Sigmoid colon (tissue), 7 donors: ENCODE results near the gene DDX39B. TPM values are rescaled to one million over a fixed set of nuclear protein-coding genes. Genes with fewer than 3 reads are reported as not detected.

Source experiments
- DNase-seq: peaks from one replicate; pipeline ENCODE4 v3.0.0-alpha.2; 2019
- H3K27ac ChIP-seq, 4 donors: fragments of 200-600 bp; sonication (generic); one replicate each; pipeline ENCODE4 v1.5.1; 2016 to 2019; ENCODE audit warnings: mild to moderate bottlenecking in 1 of 4
- H3K27me3 ChIP-seq, 3 donors: fragments of 200-600 bp; sonication (generic); one replicate each; pipeline ENCODE4 v1.5.1; 2019; ENCODE audit warnings: mild to moderate bottlenecking in 1 of 3
- H3K36me3 ChIP-seq, 4 donors: fragments of 200-600 bp; sonication (generic); one replicate each; pipeline ENCODE4 v1.5.1; 2016 to 2019
- H3K4me1 ChIP-seq, 4 donors: fragments of 200-600 bp; sonication (generic); one replicate each; pipeline ENCODE4 v1.5.1; 2017 to 2019
- H3K4me3 ChIP-seq, 4 donors: fragments of 200-600 bp; sonication (generic); one replicate each; pipeline ENCODE4 v1.5.1; 2017 to 2019; ENCODE audit warnings: mild to moderate bottlenecking in 2 of 4, moderate library complexity in 1 of 4
- H3K9me3 ChIP-seq, 4 donors: fragments of 200-600 bp in 3 of 4; sonication (generic) in 3 of 4; one replicate each; pipeline versions ENCODE4 v1.5.1 to v1.6.1; 2013 to 2019
- EP300 ChIP-seq, 4 donors: sonication (generic); formaldehyde crosslinking; IDR thresholded peaks; one replicate each; pipeline ENCODE4 v1.6.1; 2017; ENCODE audit warnings: antibody characterized with exemption in 4 of 4
- POLR2A ChIP-seq, 2 donors: fragments of 450-650 bp; IDR thresholded peaks; one replicate each; pipeline ENCODE4 v1.6.1; 2016; ENCODE audit warnings: antibody characterized with exemption in 2 of 2, mild to moderate bottlenecking in 2 of 2, moderate library complexity in 2 of 2
- POLR2AphosphoS5 ChIP-seq, 4 donors: sonication (generic); formaldehyde crosslinking; IDR thresholded peaks; one replicate each; pipeline ENCODE4 v1.6.1; 2017; ENCODE audit warnings: antibody characterized with exemption in 4 of 4
- WGBS, 2 donors: extraction: QIAGEN DNeasy Blood & Tissue Kit; methylation state at CpG; one replicate each; pipeline ENCODE4 v1.1.7; 2013; 5-methylcytosine and 5-hydroxymethylcytosine counted together
- intact Hi-C: fragments of 100-400 bp; cut with DNase I; formaldehyde crosslinking; loops from one replicate; pipeline ENCODE4 v1.15.1; 2023
- polyA plus RNA-seq, 3 donors: library from polyadenylated mRNA; stranded (reverse); fragments of 200-250 nt; gene quantifications; one replicate each; pipeline ENCODE4 v1.2.3, GENCODE V29; 2013
- total RNA-seq, 4 donors: library from RNA; depleted of rRNA; stranded (reverse); fragments of >200 nt; gene quantifications; one replicate each; pipeline ENCODE4 v1.1.0, GENCODE V29; 2016
- TF ChIP-seq, protein P1 (sequence below), 4 experiments: fragments of 450-650 bp in 3 of 4; fragments of 200-600 bp in 1 of 4; IDR thresholded peaks; one replicate each; pipeline ENCODE4 v1.5.1; 2016 to 2019; ENCODE audit warnings: antibody characterized with exemption in 4 of 4, mild to moderate bottlenecking in 3 of 4, moderate library complexity in 2 of 4
- donor health status: healthy with polysubstance abuse.
- donor health status: Bipolar disorder and iron deficiency.
- donor health status: healthy.

Gene DDX39B
- total and polyA plus RNA-seq, 7 donors: 130 to 301 (median 226) TPM

DNA sequence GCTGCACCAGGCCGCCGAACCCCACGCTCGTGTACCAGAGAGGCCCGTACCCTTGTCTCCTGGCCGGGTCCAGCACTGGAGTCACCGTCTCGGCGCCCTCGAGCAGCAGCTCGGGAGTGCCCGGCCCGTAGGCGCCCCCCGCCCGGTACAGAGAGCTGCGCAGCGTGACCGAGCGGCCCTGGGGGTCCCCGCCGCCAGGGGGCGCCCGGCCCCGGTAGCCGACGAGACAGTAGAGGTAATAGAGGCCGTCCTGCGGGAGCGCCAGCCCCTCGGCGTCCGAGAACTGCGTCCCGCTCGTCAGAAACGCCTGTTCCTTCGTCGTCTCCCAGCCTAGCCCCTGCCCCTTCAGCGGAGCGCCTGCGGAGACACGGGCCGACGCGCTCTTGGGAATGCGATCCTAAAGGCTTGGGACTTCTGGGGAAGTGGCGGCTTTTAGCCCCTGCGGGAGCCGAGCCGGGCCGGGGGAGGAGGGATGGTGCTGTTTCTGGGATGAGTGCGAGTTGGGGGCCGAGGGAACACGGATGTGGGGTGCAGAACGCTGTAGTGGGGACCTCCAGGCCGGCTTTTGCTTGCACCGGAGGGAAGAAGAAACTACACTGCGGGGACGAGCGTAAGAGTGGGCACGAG is 39.1 kb upstream of the DDX39B start:
- intact Hi-C loops: loop anchor here (1.0 to 2.0 kb wide), 2 partner anchors 17 to 34 kb away; partner anchors contain the start of genes ATP6V1G2 and NFKBIL1

GRCh38 chr6:31580438-31580740 is 38.6 kb upstream of the DDX39B start:
- TF ChIP-seq, protein P1, sequence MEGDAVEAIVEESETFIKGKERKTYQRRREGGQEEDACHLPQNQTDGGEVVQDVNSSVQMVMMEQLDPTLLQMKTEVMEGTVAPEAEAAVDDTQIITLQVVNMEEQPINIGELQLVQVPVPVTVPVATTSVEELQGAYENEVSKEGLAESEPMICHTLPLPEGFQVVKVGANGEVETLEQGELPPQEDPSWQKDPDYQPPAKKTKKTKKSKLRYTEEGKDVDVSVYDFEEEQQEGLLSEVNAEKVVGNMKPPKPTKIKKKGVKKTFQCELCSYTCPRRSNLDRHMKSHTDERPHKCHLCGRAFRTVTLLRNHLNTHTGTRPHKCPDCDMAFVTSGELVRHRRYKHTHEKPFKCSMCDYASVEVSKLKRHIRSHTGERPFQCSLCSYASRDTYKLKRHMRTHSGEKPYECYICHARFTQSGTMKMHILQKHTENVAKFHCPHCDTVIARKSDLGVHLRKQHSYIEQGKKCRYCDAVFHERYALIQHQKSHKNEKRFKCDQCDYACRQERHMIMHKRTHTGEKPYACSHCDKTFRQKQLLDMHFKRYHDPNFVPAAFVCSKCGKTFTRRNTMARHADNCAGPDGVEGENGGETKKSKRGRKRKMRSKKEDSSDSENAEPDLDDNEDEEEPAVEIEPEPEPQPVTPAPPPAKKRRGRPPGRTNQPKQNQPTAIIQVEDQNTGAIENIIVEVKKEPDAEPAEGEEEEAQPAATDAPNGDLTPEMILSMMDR (IDR thresholded peaks at IDR 0.05): no peak
- TF ChIP-seq POLR2A (IDR thresholded peaks at IDR 0.05): no peak
- TF ChIP-seq POLR2AphosphoS5 (IDR thresholded peaks at IDR 0.05): no peak
- TF ChIP-seq EP300 (IDR thresholded peaks at IDR 0.05): no peak
- H3K4me1 ChIP-seq: peaks cover 0 to 21% (median 17%) of the 10 kb centered on the region in 4 donors
- peak overlapping the region; percentile 50 to 85 (median 70) for H3K4me3 ChIP-seq
- WGBS, 2 donors: 35 to 53% methylated on average over 11 of the region's 11 CpGs
- H3K27ac ChIP-seq: peak overlapping the region; percentile 80 to 87 (median 84)
- H3K9me3 ChIP-seq: no peaks in the 10 kb centered on the region
- intact Hi-C loops: loop anchor here (2.0 kb wide), 1 partner anchor 34 kb away; the partner anchor contains the start of genes ATP6V1G2 and NFKBIL1
- no peaks in the 10 kb centered on the region for H3K36me3 ChIP-seq
- DNase-seq: no peak
- no peaks in the 10 kb centered on the region for H3K27me3 ChIP-seq

More for the DNA sequence above, 39.1 kb upstream of the DDX39B start:
- TF ChIP-seq, protein P1 (IDR thresholded peaks at IDR 0.05): peak; percentile 86 to 96 (median 90)
- TF ChIP-seq EP300 (IDR thresholded peaks at IDR 0.05) (no peak), POLR2A (IDR thresholded peaks at IDR 0.05) (peak in 1 of 2 donors; percentile 33), POLR2AphosphoS5 (IDR thresholded peaks at IDR 0.05) (peak in 3 of 4 donors; percentile 59 to 76 (median 72))
- Histone ChIP-seq H3K27me3 (no peaks in the 10 kb centered on the region), H3K36me3 (no peaks in the 10 kb centered on the region), H3K4me1 (peaks cover 0 to 21% (median 17%) of the 10 kb centered on the region in 4 donors), H3K9me3 (no peaks in the 10 kb centered on the region), H3K4me3 (peak overlapping the region; percentile 50 to 85 (median 70)), H3K27ac (peak overlapping the region; percentile 80 to 87 (median 84))
- 0 to 1% methylated on average over 62 of the region's 62 CpGs for WGBS, 2 donors
- peak; percentile 94 for DNase-seq

DNA sequence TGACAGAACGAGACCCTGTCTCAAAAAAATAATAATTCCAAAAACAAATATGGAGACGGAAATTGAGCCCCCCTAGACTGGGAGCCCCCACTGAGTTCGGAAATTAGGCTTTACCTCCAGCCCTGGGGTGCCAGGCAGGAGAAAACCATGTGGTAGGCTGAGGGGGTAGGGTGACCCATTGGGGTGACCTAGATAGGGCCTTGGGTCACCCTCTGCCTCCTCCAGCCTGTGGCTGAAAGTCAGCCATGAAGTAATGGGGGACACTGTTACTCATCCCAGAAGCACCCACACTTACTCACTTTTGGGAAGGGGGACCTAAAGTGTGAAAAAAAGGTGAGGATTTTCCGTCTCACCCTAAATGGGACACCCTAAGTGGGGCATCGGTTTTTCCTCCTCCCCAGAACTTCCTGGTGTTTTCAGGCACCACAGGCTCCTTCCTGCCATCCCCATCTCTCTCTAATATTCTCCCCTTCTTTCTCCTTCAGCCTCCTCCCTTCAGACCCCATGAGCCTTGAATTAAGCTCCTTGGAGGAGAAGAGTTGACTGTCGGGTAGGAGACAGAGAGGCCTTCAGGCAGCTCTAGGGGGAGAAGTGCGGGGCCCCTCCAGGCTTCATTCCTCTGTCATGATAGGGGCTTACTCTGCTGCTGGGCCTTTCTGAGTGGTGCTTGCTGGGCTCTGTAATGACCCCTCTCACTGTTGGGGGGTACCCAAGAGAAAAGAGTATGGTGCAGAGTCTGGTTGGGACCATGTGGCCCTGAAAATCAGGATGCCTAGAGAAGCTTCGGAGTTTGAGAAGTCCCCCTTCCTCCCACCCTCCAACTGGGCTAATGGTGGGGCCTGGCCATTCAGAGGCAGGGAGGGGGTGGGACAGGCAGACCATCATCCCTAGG is 38.0 kb upstream of the DDX39B start:
- 82 to 86% methylated on average over 8 of the region's 8 CpGs for WGBS, 2 donors
- H3K27ac ChIP-seq: peak overlapping the region in 1 of 4 donors; percentile 87

GRCh38 chr6:31579119-31579505 is 37.3 kb upstream of the DDX39B start:
- Histone ChIP-seq H3K4me1 (peaks cover 0 to 21% (median 17%) of the 10 kb centered on the region in 4 donors), H3K27me3 (no peaks in the 10 kb centered on the region), H3K36me3 (no peaks in the 10 kb centered on the region), H3K9me3 (no peaks in the 10 kb centered on the region), H3K27ac (no peak overlapping the region), H3K4me3 (no peak overlapping the region)
- intact Hi-C loops: no loop called here
- no peak for TF ChIP-seq POLR2AphosphoS5 (IDR thresholded peaks at IDR 0.05)
- no peak for TF ChIP-seq POLR2A (IDR thresholded peaks at IDR 0.05)
- TF ChIP-seq EP300 (IDR thresholded peaks at IDR 0.05): no peak
- TF ChIP-seq, protein P1 (IDR thresholded peaks at IDR 0.05): no peak
- WGBS, 2 donors: 79 to 87% methylated on average over 3 of the region's 3 CpGs
- no peak for DNase-seq

More for the DNA sequence above, 38.0 kb upstream of the DDX39B start:
- Histone ChIP-seq H3K4me3 (no peak overlapping the region), H3K36me3 (no peaks in the 10 kb centered on the region), H3K9me3 (no peaks in the 10 kb centered on the region), H3K4me1 (peaks cover 0 to 21% (median 17%) of the 10 kb centered on the region in 4 donors), H3K27me3 (no peaks in the 10 kb centered on the region)
- DNase-seq: no peak
- TF ChIP-seq, protein P1 (IDR thresholded peaks at IDR 0.05): no peak
- no peak for TF ChIP-seq EP300 (IDR thresholded peaks at IDR 0.05)
- no peak for TF ChIP-seq POLR2A (IDR thresholded peaks at IDR 0.05)
- TF ChIP-seq POLR2AphosphoS5 (IDR thresholded peaks at IDR 0.05): no peak
- intact Hi-C loops: loop anchor here (2.0 kb wide), 1 partner anchor 33 kb away; the partner anchor contains the start of genes ATP6V1G2 and NFKBIL1
